MM.1S (cell line): ENCODE results near the gene CYP2R1.

Source experiments
- EZH2 ChIP-seq: fragments of 300-600 bp; sonication (generic); optimal IDR thresholded peaks from 2 replicates; pipeline ENCODE3; 2017; ENCODE audit warnings: low read depth, mild to moderate bottlenecking, antibody characterized with exemption, low read length, mixed read lengths
- EZH2phosphoT487 ChIP-seq: fragments of 300-600 bp; sonication (generic); IDR thresholded peaks from 2 replicates; pipeline ENCODE4 v1.6.1; 2018; ENCODE audit warnings: antibody characterized with exemption, low read length

DNA sequence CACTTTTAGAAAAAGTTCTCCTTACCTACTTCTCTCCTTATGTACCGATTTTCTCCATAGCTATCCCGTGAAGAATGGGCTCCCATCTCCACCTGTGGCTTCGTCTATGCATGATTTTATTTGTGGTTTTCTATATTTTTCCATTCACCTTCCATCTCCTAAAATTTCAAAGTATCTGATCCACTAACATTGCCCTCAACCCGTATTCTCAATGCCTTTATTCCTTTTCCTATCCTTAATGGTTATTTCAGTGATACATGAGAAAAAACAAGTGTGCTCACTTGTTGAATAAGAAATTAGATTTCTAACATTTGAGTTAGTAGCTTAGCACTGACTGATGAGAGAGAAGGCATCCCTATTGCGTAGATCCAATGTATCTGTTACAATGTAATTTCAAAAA, 16.9 kb downstream of the CYP2R1 start:
- TF ChIP-seq EZH2phosphoT487 (no peak), EZH2 (no peak)
